ENCODE results near the gene TMEM33. TPM values are rescaled to one million over a fixed set of nuclear protein-coding genes. Genes with fewer than 3 reads are reported as not detected.

TMEM33 gene
- total RNA-seq, 1 donor from 2014 or later, result 59.6 TPM

DNA sequence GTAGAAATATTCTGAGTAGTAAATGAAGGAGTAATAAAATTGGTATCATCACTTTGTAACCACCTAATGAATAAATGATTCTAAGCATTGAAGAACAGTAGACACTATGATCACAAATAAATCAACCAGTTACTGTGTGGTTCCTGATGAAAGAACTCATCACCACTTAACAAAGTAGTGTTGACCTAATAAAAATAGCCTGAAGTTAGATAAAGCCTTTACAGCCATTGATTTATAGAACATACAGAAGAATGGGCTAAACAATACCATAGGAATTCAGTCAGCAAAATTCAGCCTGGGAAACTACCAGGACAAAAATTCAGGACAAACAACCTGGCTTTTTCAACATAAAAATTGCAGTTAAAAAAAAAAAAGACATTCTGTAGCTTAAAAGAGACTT is 64.1 kb downstream of the TMEM33 start:
- H3K27me3 Mint-ChIP-seq (ENCODE audit: unreplicated experiment), result no peaks in the 10 kb centered on the region
- H3K27ac Mint-ChIP-seq (ENCODE audit: unreplicated experiment), result no peak overlapping the region
- no peaks in the 10 kb centered on the region for H3K9me3 Mint-ChIP-seq (ENCODE audit: unreplicated experiment)
- TF ChIP-seq, protein P1, sequence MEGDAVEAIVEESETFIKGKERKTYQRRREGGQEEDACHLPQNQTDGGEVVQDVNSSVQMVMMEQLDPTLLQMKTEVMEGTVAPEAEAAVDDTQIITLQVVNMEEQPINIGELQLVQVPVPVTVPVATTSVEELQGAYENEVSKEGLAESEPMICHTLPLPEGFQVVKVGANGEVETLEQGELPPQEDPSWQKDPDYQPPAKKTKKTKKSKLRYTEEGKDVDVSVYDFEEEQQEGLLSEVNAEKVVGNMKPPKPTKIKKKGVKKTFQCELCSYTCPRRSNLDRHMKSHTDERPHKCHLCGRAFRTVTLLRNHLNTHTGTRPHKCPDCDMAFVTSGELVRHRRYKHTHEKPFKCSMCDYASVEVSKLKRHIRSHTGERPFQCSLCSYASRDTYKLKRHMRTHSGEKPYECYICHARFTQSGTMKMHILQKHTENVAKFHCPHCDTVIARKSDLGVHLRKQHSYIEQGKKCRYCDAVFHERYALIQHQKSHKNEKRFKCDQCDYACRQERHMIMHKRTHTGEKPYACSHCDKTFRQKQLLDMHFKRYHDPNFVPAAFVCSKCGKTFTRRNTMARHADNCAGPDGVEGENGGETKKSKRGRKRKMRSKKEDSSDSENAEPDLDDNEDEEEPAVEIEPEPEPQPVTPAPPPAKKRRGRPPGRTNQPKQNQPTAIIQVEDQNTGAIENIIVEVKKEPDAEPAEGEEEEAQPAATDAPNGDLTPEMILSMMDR (IDR thresholded peaks at IDR 0.05; ENCODE audit: unreplicated experiment), result no peak
- no peak for DNase-seq (ENCODE audit: low spot score)
- H3K4me3 Mint-ChIP-seq (ENCODE audit: unreplicated experiment), result no peak overlapping the region
- no peaks in the 10 kb centered on the region for H3K4me1 Mint-ChIP-seq (ENCODE audit: unreplicated experiment)
- H3K36me3 Mint-ChIP-seq (ENCODE audit: low read depth, unreplicated experiment), result no peaks in the 10 kb centered on the region

DNA sequence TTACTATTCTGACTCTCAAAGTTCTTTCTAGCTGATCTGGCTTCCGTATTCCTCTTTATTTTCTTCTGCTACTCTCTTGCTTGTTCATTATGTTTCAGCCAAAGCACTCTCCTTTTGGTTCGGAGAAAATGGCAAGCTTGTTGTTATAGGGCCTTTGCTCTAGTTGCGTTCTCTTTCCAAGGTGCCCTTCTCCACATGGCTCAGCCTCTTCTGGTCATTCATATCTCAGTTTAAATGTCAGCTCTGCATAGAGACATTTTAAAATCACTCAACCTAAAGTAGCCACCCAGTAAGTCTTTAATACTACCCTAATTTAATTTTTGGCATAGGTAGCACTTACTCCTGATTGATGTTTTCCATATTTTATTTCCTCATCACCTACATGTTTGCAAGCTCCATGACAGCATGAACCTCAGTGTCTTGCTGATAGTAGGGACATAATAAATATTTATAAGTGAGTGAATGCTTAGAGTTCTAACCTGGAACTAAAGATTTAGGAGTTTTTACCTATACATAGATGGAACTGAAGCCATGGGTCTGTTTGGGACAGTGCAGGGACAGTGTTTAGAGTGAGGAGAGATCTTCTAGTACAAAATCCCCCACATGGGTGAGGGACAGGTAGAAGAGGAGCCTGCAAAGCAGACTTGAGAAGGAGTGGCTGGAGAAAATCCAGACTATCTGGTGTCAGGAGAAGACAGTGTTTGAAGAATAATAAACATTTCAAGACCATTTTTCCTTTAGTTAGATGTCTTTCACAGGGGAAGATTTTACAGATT is 73.0 kb downstream of the TMEM33 start:
- H3K4me1 Mint-ChIP-seq (ENCODE audit: unreplicated experiment), result peaks cover 3% of the 10 kb centered on the region
- no peaks in the 10 kb centered on the region for H3K27me3 Mint-ChIP-seq (ENCODE audit: unreplicated experiment)
- H3K9me3 Mint-ChIP-seq (ENCODE audit: unreplicated experiment), result no peaks in the 10 kb centered on the region
- peaks cover 8% of the 10 kb centered on the region for H3K36me3 Mint-ChIP-seq (ENCODE audit: low read depth, unreplicated experiment)
- H3K27ac Mint-ChIP-seq (ENCODE audit: unreplicated experiment), result no peak overlapping the region
- DNase-seq (ENCODE audit: low spot score), result no peak
- H3K4me3 Mint-ChIP-seq (ENCODE audit: unreplicated experiment), result no peak overlapping the region
- TF ChIP-seq, protein P1 (IDR thresholded peaks at IDR 0.05; ENCODE audit: unreplicated experiment), result no peak

Other genes starting within 250 kb of the TMEM33 start
- not detected for gene PHOX2B, start 186.7 kb upstream of the TMEM33 start, total RNA-seq (ENCODE audit: unreplicated experiment)
- gene DCAF4L1, start 46.3 kb downstream of the TMEM33 start, total RNA-seq (ENCODE audit: unreplicated experiment), result 0.44 TPM
- 53.6 TPM for gene SLC30A9, start 55.1 kb downstream of the TMEM33 start, total RNA-seq (ENCODE audit: unreplicated experiment)
- gene BEND4, start 217.2 kb downstream of the TMEM33 start, total RNA-seq (ENCODE audit: unreplicated experiment), result 16.3 TPM